Neuronal stem cell (in vitro differentiated cells): ENCODE measurements around the gene FCHSD2.

Source experiments
- DNase-seq: peaks from one replicate; pipeline ENCODE4 v3.0.0-alpha.2; 2013; ENCODE audit warnings: low spot score
- H2AFZ ChIP-seq: one replicate; pipeline ENCODE4 v1.6.1; 2013; ENCODE audit warnings: mild to moderate bottlenecking, low read length, inconsistent platforms
- H2AK5ac ChIP-seq: 2 replicates; pipeline ENCODE4 v1.6.1; 2013; ENCODE audit warnings: low read depth, mild to moderate bottlenecking, inconsistent platforms, low read length, moderate library complexity, mixed read lengths
- H2BK120ac ChIP-seq: 2 replicates; pipeline ENCODE4 v1.6.1; 2013; ENCODE audit warnings: low read depth, mild to moderate bottlenecking, inconsistent platforms, low read length, moderate library complexity, mixed read lengths
- H2BK12ac ChIP-seq: one replicate; pipeline ENCODE4 v1.6.1; 2013; ENCODE audit warnings: low read length, inconsistent platforms
- H2BK15ac ChIP-seq: 2 replicates; pipeline ENCODE4 v1.6.1; 2013; ENCODE audit warnings: mild to moderate bottlenecking, low read length, inconsistent platforms, mixed read lengths
- H2BK5ac ChIP-seq: one replicate; pipeline ENCODE4 v1.6.1; 2013; ENCODE audit warnings: inconsistent platforms, mild to moderate bottlenecking, low read length, moderate library complexity
- H3K14ac ChIP-seq: one replicate; pipeline ENCODE4 v1.6.1; 2013; ENCODE audit warnings: low read length, inconsistent platforms
- H3K18ac ChIP-seq: 2 replicates; pipeline ENCODE4 v1.6.1; 2013; ENCODE audit warnings: low read length, inconsistent platforms
- H3K23ac ChIP-seq: 2 replicates; pipeline ENCODE4 v1.6.1; 2013; ENCODE audit warnings: low read depth, mild to moderate bottlenecking, mixed read lengths, low read length, inconsistent platforms; ENCODE audit not compliant: poor library complexity
- H3K27ac ChIP-seq: replicated peaks from 3 replicates; pipeline ENCODE4 v1.5.1; 2013; ENCODE audit warnings: low read length, inconsistent platforms
- H3K27me3 ChIP-seq, 3 experiments: 2 replicates each; pipeline ENCODE4 v1.6.1; 2013; ENCODE audit warnings: low read length in 3 of 3, mild to moderate bottlenecking in 2 of 3, inconsistent platforms in 1 of 3, low read depth in 1 of 3, mixed read lengths in 1 of 3, moderate library complexity in 1 of 3; ENCODE audit not compliant: control insufficient read depth in 3 of 3, insufficient read depth in 3 of 3
- H3K36me3 ChIP-seq, 2 donors: replicated peaks in 1 of 2; 2 replicates each; pipeline ENCODE4 v1.6.1; 2013; ENCODE audit warnings: low read length in 2 of 2; ENCODE audit not compliant: control insufficient read depth in 2 of 2, insufficient read depth in 2 of 2
- H3K4ac ChIP-seq: 2 replicates; pipeline ENCODE4 v1.6.1; 2013; ENCODE audit warnings: inconsistent platforms, mild to moderate bottlenecking, low read length, moderate library complexity
- H3K4me1 ChIP-seq, 2 donors: 1 replicate in 1 of 2; 2 replicates in 1 of 2; pipeline ENCODE4 v1.6.1; 2013; ENCODE audit warnings: low read length in 2 of 2, low read depth in 1 of 2; ENCODE audit not compliant: control insufficient read depth in 2 of 2, insufficient read depth in 1 of 2
- H3K4me2 ChIP-seq: one replicate; pipeline ENCODE4 v1.6.1; 2013; ENCODE audit warnings: mild to moderate bottlenecking, low read length, inconsistent platforms; ENCODE audit not compliant: insufficient read depth, poor library complexity, severe bottlenecking
- H3K4me3 ChIP-seq, 2 donors: 2 replicates each; pipeline ENCODE4 v1.5.1; 2013; ENCODE audit warnings: low read length in 2 of 2, mild to moderate bottlenecking in 2 of 2, inconsistent platforms in 1 of 2, moderate library complexity in 1 of 2
- H3K79me1 ChIP-seq: one replicate; pipeline ENCODE4 v1.6.1; 2013; ENCODE audit warnings: low read depth, mild to moderate bottlenecking, inconsistent platforms, low read length, moderate library complexity
- H3K9ac ChIP-seq: one replicate; pipeline ENCODE4 v1.6.1; 2013; ENCODE audit warnings: mild to moderate bottlenecking, low read depth, low read length, inconsistent platforms; ENCODE audit not compliant: poor library complexity
- H3K9me3 ChIP-seq, 2 donors: replicated peaks in 1 of 2; 2 replicates each; pipeline versions ENCODE3 to v1.6.1; 2013; ENCODE audit warnings: low read length in 2 of 2, mild to moderate bottlenecking in 2 of 2, inconsistent platforms in 1 of 2, low read depth in 1 of 2, mixed read lengths in 1 of 2, moderate library complexity in 1 of 2; ENCODE audit not compliant: control insufficient read depth in 2 of 2, insufficient read depth in 1 of 2
- H4K8ac ChIP-seq: one replicate; pipeline ENCODE4 v1.6.1; 2013; ENCODE audit warnings: low read depth, mild to moderate bottlenecking, inconsistent platforms, low read length, moderate library complexity
- H4K91ac ChIP-seq: one replicate; pipeline ENCODE4 v1.6.1; 2013; ENCODE audit warnings: low read length, low read depth, mild to moderate bottlenecking, inconsistent platforms; ENCODE audit not compliant: poor library complexity
- WGBS, 2 donors: extraction: QIAGEN DNeasy Blood & Tissue Kit; methylation state at CpG; one replicate each; pipeline ENCODE4 v1.1.7; 2013; ENCODE audit warnings: missing lambda C conversion rate in 2 of 2, mixed read lengths in 1 of 2; ENCODE audit not compliant: insufficient read length in 2 of 2, insufficient replicate concordance in 1 of 2; ENCODE audit errors: extremely low coverage in 2 of 2; 5-methylcytosine and 5-hydroxymethylcytosine counted together

The FCHSD2 gene

DNA sequence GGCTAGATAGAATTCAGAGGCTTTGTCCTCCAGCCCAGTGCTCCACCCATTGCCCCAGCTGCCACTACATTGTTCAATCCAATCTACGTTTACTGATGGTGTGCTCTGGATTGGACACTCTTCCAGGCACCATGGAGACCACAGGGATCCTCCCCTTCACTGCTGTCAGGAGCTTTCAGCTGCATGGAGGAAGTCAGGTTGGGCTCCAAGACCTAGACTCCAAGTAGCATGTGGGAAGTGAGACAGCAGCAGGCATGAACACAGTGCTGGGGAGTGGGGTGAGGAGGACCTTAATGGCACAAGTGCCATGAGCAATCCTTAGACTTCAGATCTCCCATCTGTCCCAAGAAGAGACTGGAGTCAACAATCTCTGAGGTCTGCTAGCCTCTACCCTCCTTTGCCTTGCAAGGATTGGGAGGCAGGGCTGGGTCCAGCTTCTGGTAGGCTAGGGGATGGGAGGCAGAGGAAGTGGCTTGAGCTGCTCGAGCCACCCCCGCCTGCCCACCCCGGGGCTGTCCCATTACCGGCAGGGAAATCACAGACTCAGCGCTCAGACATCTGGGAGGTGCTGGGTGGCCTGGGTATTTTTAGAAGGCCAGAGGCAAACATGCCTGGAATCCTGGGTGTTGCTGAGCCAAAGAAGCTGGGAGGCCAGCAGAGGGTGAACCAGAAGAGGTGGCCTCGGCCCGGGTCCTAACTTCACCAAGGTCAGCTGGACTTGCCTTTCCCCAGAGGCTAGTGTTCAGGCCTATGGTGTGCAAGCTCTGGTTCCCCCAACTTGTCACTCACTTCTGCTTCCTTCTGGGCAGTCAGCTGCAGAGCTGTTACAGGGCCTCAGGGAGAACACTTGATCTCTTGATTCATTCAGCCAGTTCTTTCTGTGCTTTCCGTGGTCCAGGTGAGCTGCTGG, 15.2 kb upstream of the FCHSD2 start:
- Histone ChIP-seq H3K23ac (no peak overlapping the region), H3K9ac (no peak overlapping the region), H3K9me3 (no peaks in the 10 kb centered on the region), H4K8ac (no peak overlapping the region), H2BK15ac (no peak overlapping the region), H2BK120ac (no peak overlapping the region), H3K4me1 (peaks cover 0 to 4% of the 10 kb centered on the region in 2 donors), H3K36me3 (no peaks in the 10 kb centered on the region), H2AK5ac (no peak overlapping the region), H2BK12ac (no peak overlapping the region), H4K91ac (no peak overlapping the region), H3K27me3 (peaks cover 0 to 9% (median 0%) of the 10 kb centered on the region in 3 experiments), H3K79me1 (no peaks in the 10 kb centered on the region), H3K4ac (no peak overlapping the region), H2BK5ac (no peak overlapping the region), H3K27ac (no peak overlapping the region), H3K18ac (peak overlapping the region; percentile 9), H3K4me2 (no peak overlapping the region), H3K14ac (no peak overlapping the region), H2AFZ (no peak overlapping the region), H3K4me3 (no peak overlapping the region)
- DNase-seq = no peak
- no CpG with 5 or more reads among the region's 9 CpGs for WGBS, 2 donors

GRCh38 chr11:73156686-73157085, 14.6 kb upstream of the FCHSD2 start:
- no peaks in the 10 kb centered on the region for H3K36me3 ChIP-seq
- H3K9ac ChIP-seq = no peak overlapping the region
- H3K9me3 ChIP-seq = no peaks in the 10 kb centered on the region
- no peak overlapping the region for H4K91ac ChIP-seq
- H4K8ac ChIP-seq = no peak overlapping the region
- no peak overlapping the region for H3K23ac ChIP-seq
- DNase-seq = no peak
- no peak overlapping the region for H2AFZ ChIP-seq
- H3K27me3 ChIP-seq = peaks cover 0 to 9% (median 0%) of the 10 kb centered on the region in 3 experiments
- H2BK12ac ChIP-seq = no peak overlapping the region
- no peak overlapping the region for H3K14ac ChIP-seq
- H3K18ac ChIP-seq = no peak overlapping the region
- H2AK5ac ChIP-seq = no peak overlapping the region
- H2BK120ac ChIP-seq = no peak overlapping the region
- peaks cover 0 to 4% of the 10 kb centered on the region in 2 donors for H3K4me1 ChIP-seq
- H3K4me3 ChIP-seq = no peak overlapping the region
- no peak overlapping the region for H2BK5ac ChIP-seq
- no peak overlapping the region for H3K4ac ChIP-seq
- H2BK15ac ChIP-seq = no peak overlapping the region
- no peak overlapping the region for H3K27ac ChIP-seq
- WGBS, 2 donors = no CpG with 5 or more reads among the region's 2 CpGs
- H3K4me2 ChIP-seq = no peak overlapping the region
- no peaks in the 10 kb centered on the region for H3K79me1 ChIP-seq

- no peak overlapping the region for H3K27ac ChIP-seq
Measured at GRCh38 chr11:73156114-73156513, 14.0 kb upstream of the FCHSD2 start.

DNA sequence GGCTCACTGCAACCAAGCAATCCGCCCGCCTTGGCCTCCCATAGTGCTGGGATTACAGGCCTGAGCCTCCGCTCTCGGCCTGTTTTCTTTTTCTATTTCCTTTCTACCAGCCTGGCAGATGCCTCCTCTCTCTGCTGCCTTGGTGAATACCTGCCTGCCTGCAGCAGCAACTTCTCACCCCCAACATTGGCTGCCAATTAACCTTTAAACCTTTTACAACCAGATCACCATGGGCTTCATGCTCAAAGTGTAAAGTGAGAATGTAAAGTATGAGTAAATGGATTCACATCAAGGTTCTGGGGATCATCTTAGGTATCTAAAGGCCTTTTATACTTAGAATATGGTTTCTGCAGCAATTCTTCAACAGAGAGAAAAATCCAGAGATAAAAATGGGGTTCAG, 13.0 kb upstream of the FCHSD2 start:
- Histone ChIP-seq H3K27ac (no peak overlapping the region), H2BK12ac (no peak overlapping the region), H2BK5ac (no peak overlapping the region), H2AK5ac (no peak overlapping the region), H3K4me2 (no peak overlapping the region), H3K79me1 (no peaks in the 10 kb centered on the region), H3K23ac (no peak overlapping the region), H3K9ac (no peak overlapping the region), H4K8ac (no peak overlapping the region), H3K27me3 (peaks cover 0 to 9% (median 0%) of the 10 kb centered on the region in 3 experiments), H3K9me3 (no peaks in the 10 kb centered on the region), H3K14ac (no peak overlapping the region), H3K18ac (no peak overlapping the region), H2AFZ (no peak overlapping the region), H4K91ac (no peak overlapping the region), H2BK15ac (no peak overlapping the region), H2BK120ac (no peak overlapping the region), H3K36me3 (no peaks in the 10 kb centered on the region), H3K4ac (no peak overlapping the region), H3K4me3 (no peak overlapping the region), H3K4me1 (peaks cover 0 to 4% of the 10 kb centered on the region in 2 donors)
- no peak for DNase-seq
- WGBS, 2 donors = no CpG with 5 or more reads among the region's 4 CpGs

More at GRCh38 chr11:73156114-73156513, 14.0 kb upstream of the FCHSD2 start:
- H3K27me3 ChIP-seq = peaks cover 0 to 9% (median 0%) of the 10 kb centered on the region in 3 experiments
- no peak overlapping the region for H3K18ac ChIP-seq
- H3K4me2 ChIP-seq = no peak overlapping the region
- no peak overlapping the region for H2AK5ac ChIP-seq
- H3K9ac ChIP-seq = no peak overlapping the region
- H3K4ac ChIP-seq = no peak overlapping the region
- no peak overlapping the region for H4K8ac ChIP-seq
- DNase-seq = no peak
- no peak overlapping the region for H2AFZ ChIP-seq
- H3K14ac ChIP-seq = no peak overlapping the region
- H2BK15ac ChIP-seq = no peak overlapping the region
- no peak overlapping the region for H2BK12ac ChIP-seq
- no peak overlapping the region for H3K4me3 ChIP-seq
- peaks cover 0 to 4% of the 10 kb centered on the region in 2 donors for H3K4me1 ChIP-seq
- no peaks in the 10 kb centered on the region for H3K79me1 ChIP-seq
- no CpG with 5 or more reads among the region's 1 CpG for WGBS, 2 donors
- H2BK120ac ChIP-seq = no peak overlapping the region
- no peak overlapping the region for H2BK5ac ChIP-seq
- no peaks in the 10 kb centered on the region for H3K36me3 ChIP-seq
- no peaks in the 10 kb centered on the region for H3K9me3 ChIP-seq
- no peak overlapping the region for H4K91ac ChIP-seq
- no peak overlapping the region for H3K23ac ChIP-seq
